ENCODE data around the gene C6orf89. TPM values are rescaled to one million over a fixed set of nuclear protein-coding genes. Genes with fewer than 3 reads are reported as not detected.

C6orf89 gene
- total RNA-seq, 1 experiment from 2014 or later, result 11.8 TPM

- no peak overlapping the region for H3K56ac ChIP-seq (ENCODE audit: insufficient read length, low read depth, low read length)
- H3K27ac ChIP-seq (ENCODE audit: insufficient read length, low read depth, low read length), result no peak overlapping the region
- no CpG with 5 or more reads among the region's 7 CpGs for WGBS (ENCODE audit: extremely low coverage, insufficient read length, low lambda C conversion rate)
- H2AFZ ChIP-seq (ENCODE audit: low read length), result no peak overlapping the region
- no peaks in the 10 kb centered on the region for H3K9me3 ChIP-seq (ENCODE audit: control insufficient read depth, low read depth, low read length)
- no peaks in the 10 kb centered on the region for H3K79me2 ChIP-seq (ENCODE audit: insufficient read depth, low read length)
- Mint-ChIP-seq H3K27me3 (ENCODE audit: low read depth) (peaks cover 3% of the 10 kb centered on the region), H3K4me1 (peaks cover 2 to 6% of the 10 kb centered on the region in 2 experiments; a peak in 2 of 4 replicates), H3K9me3 (no peaks in the 10 kb centered on the region), H3K36me3 (ENCODE audit: insufficient read depth in 1 of 3, low read depth in 3 of 3) (no peaks in the 10 kb centered on the region), H3K4me3 (no peak overlapping the region), H3K27ac (no peak overlapping the region)
- no peak overlapping the region for H4K8ac ChIP-seq (replicated peaks; ENCODE audit: insufficient read length, low read depth, low read length)
- H4K5ac ChIP-seq (ENCODE audit: insufficient read length, low read depth, low read length), result no peak overlapping the region
- H3K9ac ChIP-seq (ENCODE audit: extremely low read depth, insufficient read length, low read length), result no peak overlapping the region
- no peaks in the 10 kb centered on the region for H3K4me1 ChIP-seq (ENCODE audit: insufficient read depth, low read length)
- H2BK5ac ChIP-seq (ENCODE audit: insufficient read length, low read length), result no peak overlapping the region
- H3K79me1 ChIP-seq (ENCODE audit: insufficient read depth, low read depth, low read length, poor library complexity, severe bottlenecking), result no peaks in the 10 kb centered on the region
- H2BK15ac ChIP-seq (ENCODE audit: low read depth, low read length), result no peak overlapping the region
- no peak overlapping the region for H3K4ac ChIP-seq (ENCODE audit: low read depth, low read length)
- H2BK20ac ChIP-seq (ENCODE audit: low read depth, low read length, poor library complexity, severe bottlenecking), result no peak overlapping the region
- H2AK5ac ChIP-seq (ENCODE audit: insufficient read length, low read length), result no peak overlapping the region
- no peaks in the 10 kb centered on the region for H3K23me2 ChIP-seq (ENCODE audit: insufficient read length, low read depth, low read length, poor library complexity, severe bottlenecking)
- H3K4me2 ChIP-seq (ENCODE audit: insufficient read depth, insufficient read length, low read length), result no peak overlapping the region
- no peak overlapping the region; the same call in 1 of the 2 replicates for H3K14ac ChIP-seq (ENCODE audit: insufficient read depth, low read length)
- H2BK12ac ChIP-seq (ENCODE audit: insufficient read length, low read depth, low read length), result no peak overlapping the region
- H4K20me1 ChIP-seq (ENCODE audit: control insufficient read depth, insufficient read depth, insufficient read length), result no peaks in the 10 kb centered on the region
- H3K23ac ChIP-seq (ENCODE audit: insufficient read length, low read depth, low read length), result no peak overlapping the region
- H3K18ac ChIP-seq (ENCODE audit: insufficient read length, low read depth, low read length), result no peak overlapping the region
- H3T11ph ChIP-seq (ENCODE audit: low read length), result no peak overlapping the region
- H2BK120ac ChIP-seq (ENCODE audit: low read depth, low read length, poor library complexity, severe bottlenecking), result no peak overlapping the region
- no peaks in the 10 kb centered on the region for H3K27me3 ChIP-seq (ENCODE audit: insufficient read depth, low read length)
- TF ChIP-seq CTCF (conservative IDR thresholded peaks at IDR 0.05), result no peak
- no peak for DNase-seq
- H4K91ac ChIP-seq (ENCODE audit: insufficient read length, low read depth, low read length), result no peak overlapping the region
Observed at GRCh38 chr6:36928547-36928918, 42.8 kb downstream of the C6orf89 start.

Measured in H9 (cell line).